ENCODE data around the gene CD4.
"Not testable (repeated sequence)": the region's sequence is repeated elsewhere in the genome, so short reads cannot be mapped to it uniquely, and the experiment has no call there.

CD4 gene

DNA sequence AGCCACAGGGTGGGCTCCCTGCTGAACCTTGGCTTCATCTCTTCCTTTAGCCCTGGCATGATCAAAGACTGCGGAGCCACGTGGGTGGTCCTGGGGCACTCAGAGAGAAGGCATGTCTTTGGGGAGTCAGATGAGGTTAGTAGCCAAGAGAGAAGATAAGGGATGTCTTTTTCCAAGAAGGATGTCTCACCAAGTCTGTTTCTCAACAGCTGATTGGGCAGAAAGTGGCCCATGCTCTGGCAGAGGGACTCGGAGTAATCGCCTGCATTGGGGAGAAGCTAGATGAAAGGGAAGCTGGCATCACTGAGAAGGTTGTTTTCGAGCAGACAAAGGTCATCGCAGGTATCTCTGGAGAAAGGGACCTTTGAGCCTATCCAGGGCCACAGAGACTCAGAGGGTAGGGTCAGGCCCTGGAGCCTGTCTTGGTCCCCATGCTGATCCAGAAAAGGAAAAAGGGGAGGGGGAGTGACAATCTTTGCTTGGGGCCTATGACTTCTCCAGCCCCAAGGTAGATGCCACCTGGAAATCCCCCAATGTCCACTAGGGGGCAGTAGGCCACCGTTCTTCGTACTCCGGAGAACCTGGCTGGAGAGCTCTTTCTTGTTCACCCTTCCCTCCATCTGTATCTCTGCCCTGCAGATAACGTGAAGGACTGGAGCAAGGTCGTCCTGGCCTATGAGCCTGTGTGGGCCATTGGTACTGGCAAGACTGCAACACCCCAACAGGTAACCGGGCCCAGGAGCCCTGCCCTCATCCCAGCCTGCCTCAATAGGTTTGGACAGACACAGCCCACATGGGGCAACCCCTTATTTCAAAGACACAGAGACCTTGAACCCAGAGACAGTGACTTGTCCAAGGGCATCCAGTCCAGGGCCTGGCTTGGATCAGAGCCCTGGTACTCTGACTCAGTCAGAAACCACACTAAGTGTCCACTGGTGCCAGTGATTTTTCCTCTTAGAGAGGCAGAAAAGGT lies 80.0 kb downstream of the CD4 start:
- peak; percentile 69 for DNase-seq

DNA sequence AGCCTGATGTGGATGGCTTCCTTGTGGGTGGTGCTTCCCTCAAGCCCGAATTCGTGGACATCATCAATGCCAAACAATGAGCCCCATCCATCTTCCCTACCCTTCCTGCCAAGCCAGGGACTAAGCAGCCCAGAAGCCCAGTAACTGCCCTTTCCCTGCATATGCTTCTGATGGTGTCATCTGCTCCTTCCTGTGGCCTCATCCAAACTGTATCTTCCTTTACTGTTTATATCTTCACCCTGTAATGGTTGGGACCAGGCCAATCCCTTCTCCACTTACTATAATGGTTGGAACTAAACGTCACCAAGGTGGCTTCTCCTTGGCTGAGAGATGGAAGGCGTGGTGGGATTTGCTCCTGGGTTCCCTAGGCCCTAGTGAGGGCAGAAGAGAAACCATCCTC lies 81.0 kb downstream of the CD4 start:
- DNase-seq, result not testable (repeated sequence)
